ENCODE results near the gene COL12A1.

GRCh38 chr6:75250552-75250951 is 44.7 kb upstream of the COL12A1 start:
- no peak for TF ChIP-seq CTCF (IDR thresholded peaks at IDR 0.05)
- TF ChIP-seq EZH2 (IDR thresholded peaks at IDR 0.05; ENCODE audit: borderline replicate concordance, insufficient read depth, low read depth, low read length, poor library complexity, severe bottlenecking), result no peak

All from B cell (primary cell).